Measurements from ENCODE around the gene CNOT6L. TPM values are rescaled to one million over a fixed set of nuclear protein-coding genes. Genes with fewer than 3 reads are reported as not detected.

Gene CNOT6L
- polyA plus RNA-seq, 2 of the 4 experiments (the other 2 are of a cell fraction), result 5.8 to 8.7 TPM

DNA sequence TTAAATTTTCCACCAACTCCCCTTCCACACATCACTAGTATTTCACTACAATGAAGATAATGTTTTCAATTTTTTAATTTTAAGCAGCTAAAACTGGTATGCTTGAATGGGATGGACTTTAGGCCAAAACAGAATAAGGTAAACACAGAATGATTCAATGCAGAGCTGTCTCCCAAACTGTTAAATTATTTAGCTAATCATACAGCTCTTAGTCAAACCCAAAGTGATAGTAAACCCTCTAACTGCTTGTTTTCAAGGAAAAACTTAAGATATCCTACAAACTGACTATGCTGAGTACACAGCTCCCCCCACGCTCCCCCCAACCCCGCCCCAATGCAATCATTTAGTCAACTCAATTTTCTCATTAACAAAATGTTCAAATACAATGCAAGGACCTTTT, 30.2 kb downstream of the CNOT6L start:
- FAIRE-seq, result no peak
- WGBS (ENCODE audit: missing lambda C conversion rate), result 66% methylated on average over 2 of the region's 2 CpGs
- H3K9me3 ChIP-seq, result no peaks in the 10 kb centered on the region
- no peak for DNase-seq (ENCODE audit: low read depth in 1 of 2, low spot score in 1 of 2)
- TF ChIP-seq GATA3 (IDR thresholded peaks at IDR 0.05; ENCODE audit: borderline replicate concordance) (no peak), BHLHE40 (IDR thresholded peaks at IDR 0.05; ENCODE audit: low read depth, low read length) (no peak), JUNB (IDR thresholded peaks at IDR 0.05) (no peak), KDM5A (IDR thresholded peaks at IDR 0.05) (no peak), CBX2 (IDR thresholded peaks at IDR 0.05; ENCODE audit: borderline replicate concordance, low read depth) (no peak), RNF2 (IDR thresholded peaks at IDR 0.05; ENCODE audit: borderline replicate concordance, low read depth) (no peak), RCOR1 (IDR thresholded peaks at IDR 0.05; ENCODE audit: low read depth, low read length) (no peak), NPAS2 (CRISPR knock-in tag; IDR thresholded peaks at IDR 0.05; ENCODE audit: borderline replicate concordance) (no peak), HOXB5 (CRISPR knock-in tag; IDR thresholded peaks at IDR 0.05) (no peak), EP300 (IDR thresholded peaks at IDR 0.05) (no peak)
- TF ChIP-seq, protein P1, sequence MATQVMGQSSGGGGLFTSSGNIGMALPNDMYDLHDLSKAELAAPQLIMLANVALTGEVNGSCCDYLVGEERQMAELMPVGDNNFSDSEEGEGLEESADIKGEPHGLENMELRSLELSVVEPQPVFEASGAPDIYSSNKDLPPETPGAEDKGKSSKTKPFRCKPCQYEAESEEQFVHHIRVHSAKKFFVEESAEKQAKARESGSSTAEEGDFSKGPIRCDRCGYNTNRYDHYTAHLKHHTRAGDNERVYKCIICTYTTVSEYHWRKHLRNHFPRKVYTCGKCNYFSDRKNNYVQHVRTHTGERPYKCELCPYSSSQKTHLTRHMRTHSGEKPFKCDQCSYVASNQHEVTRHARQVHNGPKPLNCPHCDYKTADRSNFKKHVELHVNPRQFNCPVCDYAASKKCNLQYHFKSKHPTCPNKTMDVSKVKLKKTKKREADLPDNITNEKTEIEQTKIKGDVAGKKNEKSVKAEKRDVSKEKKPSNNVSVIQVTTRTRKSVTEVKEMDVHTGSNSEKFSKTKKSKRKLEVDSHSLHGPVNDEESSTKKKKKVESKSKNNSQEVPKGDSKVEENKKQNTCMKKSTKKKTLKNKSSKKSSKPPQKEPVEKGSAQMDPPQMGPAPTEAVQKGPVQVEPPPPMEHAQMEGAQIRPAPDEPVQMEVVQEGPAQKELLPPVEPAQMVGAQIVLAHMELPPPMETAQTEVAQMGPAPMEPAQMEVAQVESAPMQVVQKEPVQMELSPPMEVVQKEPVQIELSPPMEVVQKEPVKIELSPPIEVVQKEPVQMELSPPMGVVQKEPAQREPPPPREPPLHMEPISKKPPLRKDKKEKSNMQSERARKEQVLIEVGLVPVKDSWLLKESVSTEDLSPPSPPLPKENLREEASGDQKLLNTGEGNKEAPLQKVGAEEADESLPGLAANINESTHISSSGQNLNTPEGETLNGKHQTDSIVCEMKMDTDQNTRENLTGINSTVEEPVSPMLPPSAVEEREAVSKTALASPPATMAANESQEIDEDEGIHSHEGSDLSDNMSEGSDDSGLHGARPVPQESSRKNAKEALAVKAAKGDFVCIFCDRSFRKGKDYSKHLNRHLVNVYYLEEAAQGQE (IDR thresholded peaks at IDR 0.05), result no peak
- TF ChIP-seq, protein P2, sequence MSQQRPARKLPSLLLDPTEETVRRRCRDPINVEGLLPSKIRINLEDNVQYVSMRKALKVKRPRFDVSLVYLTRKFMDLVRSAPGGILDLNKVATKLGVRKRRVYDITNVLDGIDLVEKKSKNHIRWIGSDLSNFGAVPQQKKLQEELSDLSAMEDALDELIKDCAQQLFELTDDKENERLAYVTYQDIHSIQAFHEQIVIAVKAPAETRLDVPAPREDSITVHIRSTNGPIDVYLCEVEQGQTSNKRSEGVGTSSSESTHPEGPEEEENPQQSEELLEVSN (IDR thresholded peaks at IDR 0.05; ENCODE audit: borderline replicate concordance, low read depth), result no peak
- TF ChIP-seq, protein P3, sequence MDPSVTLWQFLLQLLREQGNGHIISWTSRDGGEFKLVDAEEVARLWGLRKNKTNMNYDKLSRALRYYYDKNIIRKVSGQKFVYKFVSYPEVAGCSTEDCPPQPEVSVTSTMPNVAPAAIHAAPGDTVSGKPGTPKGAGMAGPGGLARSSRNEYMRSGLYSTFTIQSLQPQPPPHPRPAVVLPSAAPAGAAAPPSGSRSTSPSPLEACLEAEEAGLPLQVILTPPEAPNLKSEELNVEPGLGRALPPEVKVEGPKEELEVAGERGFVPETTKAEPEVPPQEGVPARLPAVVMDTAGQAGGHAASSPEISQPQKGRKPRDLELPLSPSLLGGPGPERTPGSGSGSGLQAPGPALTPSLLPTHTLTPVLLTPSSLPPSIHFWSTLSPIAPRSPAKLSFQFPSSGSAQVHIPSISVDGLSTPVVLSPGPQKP (IDR thresholded peaks at IDR 0.05; ENCODE audit: low read depth, low read length), result no peak
- TF ChIP-seq, protein P4, sequence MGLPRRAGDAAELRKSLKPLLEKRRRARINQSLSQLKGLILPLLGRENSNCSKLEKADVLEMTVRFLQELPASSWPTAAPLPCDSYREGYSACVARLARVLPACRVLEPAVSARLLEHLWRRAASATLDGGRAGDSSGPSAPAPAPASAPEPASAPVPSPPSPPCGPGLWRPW (IDR thresholded peaks at IDR 0.05), result no peak
- TF ChIP-seq, protein P5, sequence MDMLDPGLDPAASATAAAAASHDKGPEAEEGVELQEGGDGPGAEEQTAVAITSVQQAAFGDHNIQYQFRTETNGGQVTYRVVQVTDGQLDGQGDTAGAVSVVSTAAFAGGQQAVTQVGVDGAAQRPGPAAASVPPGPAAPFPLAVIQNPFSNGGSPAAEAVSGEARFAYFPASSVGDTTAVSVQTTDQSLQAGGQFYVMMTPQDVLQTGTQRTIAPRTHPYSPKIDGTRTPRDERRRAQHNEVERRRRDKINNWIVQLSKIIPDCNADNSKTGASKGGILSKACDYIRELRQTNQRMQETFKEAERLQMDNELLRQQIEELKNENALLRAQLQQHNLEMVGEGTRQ (IDR thresholded peaks at IDR 0.05), result no peak
- TF ChIP-seq, protein P6, sequence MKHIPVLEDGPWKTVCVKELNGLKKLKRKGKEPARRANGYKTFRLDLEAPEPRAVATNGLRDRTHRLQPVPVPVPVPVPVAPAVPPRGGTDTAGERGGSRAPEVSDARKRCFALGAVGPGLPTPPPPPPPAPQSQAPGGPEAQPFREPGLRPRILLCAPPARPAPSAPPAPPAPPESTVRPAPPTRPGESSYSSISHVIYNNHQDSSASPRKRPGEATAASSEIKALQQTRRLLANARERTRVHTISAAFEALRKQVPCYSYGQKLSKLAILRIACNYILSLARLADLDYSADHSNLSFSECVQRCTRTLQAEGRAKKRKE (CRISPR knock-in tag; IDR thresholded peaks at IDR 0.05; ENCODE audit: low read depth), result no peak
- TF ChIP-seq, protein P7, sequence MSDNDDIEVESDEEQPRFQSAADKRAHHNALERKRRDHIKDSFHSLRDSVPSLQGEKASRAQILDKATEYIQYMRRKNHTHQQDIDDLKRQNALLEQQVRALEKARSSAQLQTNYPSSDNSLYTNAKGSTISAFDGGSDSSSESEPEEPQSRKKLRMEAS (IDR thresholded peaks at IDR 0.05), result no peak
- ChIA-PET CTCF (interaction anchor here (0.5 to 0.6 kb wide), 2 partner anchors 12 to 34 kb away, joined by 3 to 5 read pairs; no protein-coding TSS in a partner anchor), POLR2A (no interaction called here)
- ATAC-seq, result no peak
- H3K27ac ChIP-seq, result no peak overlapping the region
- H3K4me1 ChIP-seq, result peaks cover 11% of the 10 kb centered on the region; the same call in 1 of the 3 replicates
- H3K4me3 ChIP-seq, result no peak overlapping the region
- H3K4me2 ChIP-seq, result no peak overlapping the region

DNA sequence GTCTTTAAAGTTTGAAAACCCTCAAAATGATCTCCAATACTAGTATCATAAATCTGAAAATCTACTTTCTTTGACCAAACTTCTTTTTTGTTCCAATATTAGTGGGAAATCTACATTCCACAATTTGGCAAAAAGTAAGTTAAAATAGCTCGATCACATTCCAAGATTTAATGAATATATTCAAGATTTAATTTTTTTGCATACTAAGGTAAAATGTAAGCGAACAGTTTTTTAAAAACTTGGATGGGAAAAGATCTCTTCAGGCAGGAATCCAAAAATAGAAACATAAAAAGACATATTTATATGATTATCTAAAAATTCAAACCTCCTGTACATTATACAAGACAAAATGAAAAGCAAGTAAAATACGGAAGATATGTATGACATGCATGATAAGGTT, 31.2 kb downstream of the CNOT6L start:
- ATAC-seq, result no peak
- TF ChIP-seq CEBPB (IDR thresholded peaks at IDR 0.05) (no peak), ZFP36 (IDR thresholded peaks at IDR 0.05; ENCODE audit: borderline replicate concordance, partially characterized antibody) (no peak), EHMT2 (IDR thresholded peaks at IDR 0.05; ENCODE audit: low read depth) (no peak), FOSB (CRISPR knock-in tag; IDR thresholded peaks at IDR 0.05) (no peak), ZC3H11A (IDR thresholded peaks at IDR 0.05) (no peak), JUN (IDR thresholded peaks at IDR 0.05) (no peak)
- TF ChIP-seq, protein P2 (IDR thresholded peaks at IDR 0.05; ENCODE audit: borderline replicate concordance, low read depth), result no peak
- TF ChIP-seq, protein P8, sequence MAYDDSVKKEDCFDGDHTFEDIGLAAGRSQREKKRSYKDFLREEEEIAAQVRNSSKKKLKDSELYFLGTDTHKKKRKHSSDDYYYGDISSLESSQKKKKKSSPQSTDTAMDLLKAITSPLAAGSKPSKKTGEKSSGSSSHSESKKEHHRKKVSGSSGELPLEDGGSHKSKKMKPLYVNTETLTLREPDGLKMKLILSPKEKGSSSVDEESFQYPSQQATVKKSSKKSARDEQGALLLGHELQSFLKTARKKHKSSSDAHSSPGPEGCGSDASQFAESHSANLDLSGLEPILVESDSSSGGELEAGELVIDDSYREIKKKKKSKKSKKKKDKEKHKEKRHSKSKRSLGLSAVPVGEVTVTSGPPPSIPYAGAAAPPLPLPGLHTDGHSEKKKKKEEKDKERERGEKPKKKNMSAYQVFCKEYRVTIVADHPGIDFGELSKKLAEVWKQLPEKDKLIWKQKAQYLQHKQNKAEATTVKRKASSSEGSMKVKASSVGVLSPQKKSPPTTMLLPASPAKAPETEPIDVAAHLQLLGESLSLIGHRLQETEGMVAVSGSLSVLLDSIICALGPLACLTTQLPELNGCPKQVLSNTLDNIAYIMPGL (CRISPR knock-in tag; IDR thresholded peaks at IDR 0.05; ENCODE audit: borderline replicate concordance), result no peak
- TF ChIP-seq, protein P9, sequence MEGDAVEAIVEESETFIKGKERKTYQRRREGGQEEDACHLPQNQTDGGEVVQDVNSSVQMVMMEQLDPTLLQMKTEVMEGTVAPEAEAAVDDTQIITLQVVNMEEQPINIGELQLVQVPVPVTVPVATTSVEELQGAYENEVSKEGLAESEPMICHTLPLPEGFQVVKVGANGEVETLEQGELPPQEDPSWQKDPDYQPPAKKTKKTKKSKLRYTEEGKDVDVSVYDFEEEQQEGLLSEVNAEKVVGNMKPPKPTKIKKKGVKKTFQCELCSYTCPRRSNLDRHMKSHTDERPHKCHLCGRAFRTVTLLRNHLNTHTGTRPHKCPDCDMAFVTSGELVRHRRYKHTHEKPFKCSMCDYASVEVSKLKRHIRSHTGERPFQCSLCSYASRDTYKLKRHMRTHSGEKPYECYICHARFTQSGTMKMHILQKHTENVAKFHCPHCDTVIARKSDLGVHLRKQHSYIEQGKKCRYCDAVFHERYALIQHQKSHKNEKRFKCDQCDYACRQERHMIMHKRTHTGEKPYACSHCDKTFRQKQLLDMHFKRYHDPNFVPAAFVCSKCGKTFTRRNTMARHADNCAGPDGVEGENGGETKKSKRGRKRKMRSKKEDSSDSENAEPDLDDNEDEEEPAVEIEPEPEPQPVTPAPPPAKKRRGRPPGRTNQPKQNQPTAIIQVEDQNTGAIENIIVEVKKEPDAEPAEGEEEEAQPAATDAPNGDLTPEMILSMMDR (IDR thresholded peaks at IDR 0.05), result no peak

More for the DNA sequence above, 31.2 kb downstream of the CNOT6L start:
- DNase-seq (ENCODE audit: low read depth in 1 of 2, low spot score in 1 of 2) (no peak), FAIRE-seq (no peak)
- no peaks in the 10 kb centered on the region for H3K9me3 ChIP-seq
- ChIA-PET POLR2A (no interaction called here), CTCF (no interaction called here)
- peaks cover 11% of the 10 kb centered on the region; the same call in 1 of the 3 replicates for H3K4me1 ChIP-seq
- WGBS (ENCODE audit: missing lambda C conversion rate), result 89% methylated on average over 3 of the region's 3 CpGs
- H3K4me3 ChIP-seq, result no peak overlapping the region
- no peak overlapping the region for H3K27ac ChIP-seq
- H3K4me2 ChIP-seq, result no peak overlapping the region
